Fibroblast of the aortic adventitia (primary cell): ENCODE measurements around the gene ATP6V1G3. TPM values are rescaled to one million over a fixed set of nuclear protein-coding genes. Genes with fewer than 3 reads are reported as not detected.

Experiments
- DNase-seq: peaks from one replicate; pipeline ENCODE4 v3.0.0-alpha.2; 2010; ENCODE audit warnings: low read depth
- H3K4me3 ChIP-seq: 2 replicates; pipeline ENCODE4 v1.5.1; 2011; ENCODE audit warnings: low read depth, mild to moderate bottlenecking, control low read depth, low read length, moderate library complexity
- CTCF ChIP-seq: IDR thresholded peaks from 2 replicates; pipeline ENCODE4 v1.5.1; 2011; ENCODE audit warnings: mild to moderate bottlenecking, low read length, control low read depth, inconsistent platforms; ENCODE audit not compliant: insufficient read depth
- total RNA-seq: library from RNA; depleted of rRNA; stranded (reverse); fragments of >200 nt; gene quantifications from 2 replicates; pipeline ENCODE4 v1.2.3, GENCODE V29; 2012; ENCODE audit warnings: low replicate concordance

The ATP6V1G3 gene
- total RNA-seq, 1 donor = not detected

GRCh38 chr1:198520524-198521254, 19.8 kb downstream of the ATP6V1G3 start:
- no peak for DNase-seq
- H3K4me3 ChIP-seq = no peak overlapping the region
- no peak for TF ChIP-seq CTCF

- no peak for DNase-seq
- TF ChIP-seq CTCF = no peak
- no peak overlapping the region for H3K4me3 ChIP-seq
Measured at GRCh38 chr1:198519639-198520501, 20.6 kb downstream of the ATP6V1G3 start.

GRCh38 chr1:198517623-198518199, 22.8 kb downstream of the ATP6V1G3 start:
- no peak for DNase-seq
- no peak for TF ChIP-seq CTCF
- H3K4me3 ChIP-seq = no peak overlapping the region

GRCh38 chr1:198500096-198500495, 40.4 kb downstream of the ATP6V1G3 start:
- no peak overlapping the region for H3K4me3 ChIP-seq
- DNase-seq = no peak
- no peak for TF ChIP-seq CTCF

- no peak for TF ChIP-seq CTCF
- peak; percentile 37 for DNase-seq
- H3K4me3 ChIP-seq = no peak overlapping the region
Measured at GRCh38 chr1:198499588-198499987, 40.9 kb downstream of the ATP6V1G3 start.

GRCh38 chr1:198498881-198499280, 41.6 kb downstream of the ATP6V1G3 start:
- DNase-seq = peak; percentile 39
- no peak overlapping the region for H3K4me3 ChIP-seq
- no peak for TF ChIP-seq CTCF
